T-helper 1 cell treated with Interleukin-12 subunit alpha and Interleukin-12 subunit beta and Interleukin-4 antibody, amounts not matched to agents 30 μg/mL and 1 μg/mL, for 36 hours (primary cell): ENCODE results near the gene HOXB4.

ENCODE experiments used
- H3K27ac Mint-ChIP-seq: one replicate; pipeline ENCODE4 v1.8.0; 2021; ENCODE audit warnings: mild to moderate bottlenecking, mixed read lengths
- H3K27me3 Mint-ChIP-seq: one replicate; pipeline ENCODE4 v1.8.0; 2021; ENCODE audit warnings: low read depth, mixed read lengths
- H3K36me3 Mint-ChIP-seq: one replicate; pipeline ENCODE4 v1.8.0; 2021; ENCODE audit warnings: low read depth, mixed read lengths
- H3K4me1 Mint-ChIP-seq: one replicate; pipeline ENCODE4 v1.8.0; 2021; ENCODE audit warnings: low read depth, mixed read lengths
- H3K4me3 Mint-ChIP-seq: one replicate; pipeline ENCODE4 v1.8.0; 2021; ENCODE audit warnings: mild to moderate bottlenecking, moderate library complexity, mixed read lengths
- H3K9me3 Mint-ChIP-seq: one replicate; pipeline ENCODE4 v1.8.0; 2021; ENCODE audit warnings: mixed read lengths

HOXB4 gene

DNA sequence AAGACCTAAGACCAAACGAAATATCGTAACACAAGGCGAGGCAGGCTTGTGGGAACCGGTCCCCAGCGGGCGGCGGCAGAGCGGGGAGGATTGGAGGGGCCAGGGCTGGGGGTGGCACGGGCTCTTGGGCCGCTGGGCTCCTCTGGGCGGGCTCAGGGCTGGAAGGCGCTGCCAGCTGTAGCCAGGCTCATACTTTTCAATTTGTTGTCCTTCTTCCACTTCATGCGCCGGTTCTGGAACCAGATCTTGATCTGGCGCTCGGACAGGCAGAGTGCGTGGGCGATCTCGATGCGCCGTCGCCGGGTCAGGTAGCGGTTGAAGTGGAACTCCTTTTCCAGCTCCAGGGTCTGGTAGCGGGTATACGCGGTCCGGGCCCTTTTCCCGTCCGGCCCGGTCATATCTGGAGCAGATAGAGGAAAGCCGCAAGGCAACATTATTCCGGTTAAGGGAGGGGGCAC is 13.9 kb upstream of the HOXB4 start:
- Mint-ChIP-seq H3K36me3 (peaks cover 6% of the 10 kb centered on the region), H3K4me3 (no peak overlapping the region), H3K4me1 (peaks cover 45% of the 10 kb centered on the region), H3K9me3 (no peaks in the 10 kb centered on the region), H3K27ac (no peak overlapping the region), H3K27me3 (peaks cover 89% of the 10 kb centered on the region)

DNA sequence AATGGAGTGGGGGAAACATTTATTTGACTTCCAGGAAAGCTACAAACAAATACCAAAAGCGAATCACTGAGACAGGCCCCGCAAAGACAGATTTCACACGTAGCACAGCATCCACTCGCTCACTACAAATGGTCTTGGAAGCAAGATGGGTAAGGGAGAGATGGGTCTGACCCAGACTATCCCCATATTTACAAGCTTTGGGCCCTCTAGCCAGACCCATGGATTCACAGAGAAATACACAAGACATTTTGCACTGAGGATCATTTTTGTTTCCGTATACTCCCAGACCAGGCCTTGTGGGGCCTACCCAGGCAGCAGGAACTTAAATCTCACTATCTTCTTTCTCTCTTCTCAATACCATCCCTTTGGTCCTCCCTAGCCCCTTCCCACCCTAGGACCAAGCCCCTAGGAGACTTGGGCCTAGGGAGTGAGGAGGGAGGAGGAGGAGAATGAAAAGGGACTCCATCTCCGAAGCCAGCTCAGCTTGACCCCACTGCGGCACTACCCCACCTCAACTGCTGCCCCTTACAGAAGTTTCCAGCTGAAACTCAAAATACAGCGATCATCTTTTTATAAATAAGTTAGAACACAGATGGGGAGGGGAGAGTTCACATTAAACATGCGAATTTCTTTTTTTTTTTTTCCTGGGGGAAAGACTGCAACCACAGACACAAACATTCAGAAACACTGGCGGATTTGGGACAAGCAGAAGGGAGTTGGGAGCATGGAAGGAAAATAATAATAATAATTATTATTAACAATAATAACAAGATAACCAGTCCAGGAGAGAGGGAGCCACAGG is 13.3 kb upstream of the HOXB4 start:
- no peaks in the 10 kb centered on the region for H3K9me3 Mint-ChIP-seq
- peak overlapping the region; percentile 33 for H3K4me3 Mint-ChIP-seq
- no peak overlapping the region for H3K27ac Mint-ChIP-seq
- peaks cover 6% of the 10 kb centered on the region for H3K36me3 Mint-ChIP-seq
- peaks cover 87% of the 10 kb centered on the region for H3K27me3 Mint-ChIP-seq
- peaks cover 44% of the 10 kb centered on the region for H3K4me1 Mint-ChIP-seq

- Mint-ChIP-seq H3K4me1 (peaks cover 48% of the 10 kb centered on the region), H3K36me3 (peaks cover 6% of the 10 kb centered on the region), H3K4me3 (no peak overlapping the region), H3K27me3 (peaks cover 87% of the 10 kb centered on the region), H3K9me3 (no peaks in the 10 kb centered on the region), H3K27ac (no peak overlapping the region)
Observed at GRCh38 chr17:48590607-48591161, 12.5 kb upstream of the HOXB4 start.

DNA sequence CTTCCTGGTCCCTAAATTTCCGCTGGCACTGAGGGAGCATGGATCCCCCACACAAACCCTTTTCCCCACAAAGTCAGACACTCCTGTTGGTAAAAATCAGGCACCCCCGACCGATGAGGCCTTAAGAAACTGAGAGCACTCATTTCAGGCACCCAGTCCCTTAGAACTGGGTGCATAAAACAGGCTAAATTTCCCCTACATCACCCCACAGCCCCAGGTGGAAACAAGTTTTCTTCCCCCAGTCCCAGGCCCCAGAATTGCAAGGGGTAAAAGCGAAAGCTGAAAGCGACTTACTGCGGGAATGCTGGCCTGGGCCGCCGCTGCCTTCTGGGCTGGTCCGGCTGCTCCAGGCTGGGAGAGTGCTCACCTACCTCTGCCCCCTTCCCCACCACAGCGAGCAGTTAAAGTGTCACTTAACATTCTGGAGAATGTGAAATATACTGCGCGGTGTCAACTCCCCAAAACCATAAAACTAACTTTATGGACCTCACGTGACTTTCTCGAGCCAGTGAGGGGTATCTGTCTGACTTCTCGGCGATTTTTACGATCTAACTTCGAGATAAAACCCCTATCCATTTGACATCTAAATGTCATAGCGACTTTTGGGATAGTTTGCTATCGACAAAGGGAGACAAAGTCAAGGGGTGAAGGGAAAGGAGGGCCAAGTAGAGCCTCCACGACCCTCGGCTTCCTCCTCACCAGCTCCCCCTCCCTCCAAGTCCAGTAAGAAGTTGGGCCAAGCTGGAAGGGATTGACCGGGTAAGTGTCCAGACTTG is 11.9 kb upstream of the HOXB4 start, which contains the start of gene HOXB3:
Gene HOXB3 (minus strand): TSS at position 411 of the 776 bp plus-strand sequence. CDS start 37,767 bp downstream, outside the sequence.
- peaks cover 53% of the 10 kb centered on the region for H3K4me1 Mint-ChIP-seq

DNA sequence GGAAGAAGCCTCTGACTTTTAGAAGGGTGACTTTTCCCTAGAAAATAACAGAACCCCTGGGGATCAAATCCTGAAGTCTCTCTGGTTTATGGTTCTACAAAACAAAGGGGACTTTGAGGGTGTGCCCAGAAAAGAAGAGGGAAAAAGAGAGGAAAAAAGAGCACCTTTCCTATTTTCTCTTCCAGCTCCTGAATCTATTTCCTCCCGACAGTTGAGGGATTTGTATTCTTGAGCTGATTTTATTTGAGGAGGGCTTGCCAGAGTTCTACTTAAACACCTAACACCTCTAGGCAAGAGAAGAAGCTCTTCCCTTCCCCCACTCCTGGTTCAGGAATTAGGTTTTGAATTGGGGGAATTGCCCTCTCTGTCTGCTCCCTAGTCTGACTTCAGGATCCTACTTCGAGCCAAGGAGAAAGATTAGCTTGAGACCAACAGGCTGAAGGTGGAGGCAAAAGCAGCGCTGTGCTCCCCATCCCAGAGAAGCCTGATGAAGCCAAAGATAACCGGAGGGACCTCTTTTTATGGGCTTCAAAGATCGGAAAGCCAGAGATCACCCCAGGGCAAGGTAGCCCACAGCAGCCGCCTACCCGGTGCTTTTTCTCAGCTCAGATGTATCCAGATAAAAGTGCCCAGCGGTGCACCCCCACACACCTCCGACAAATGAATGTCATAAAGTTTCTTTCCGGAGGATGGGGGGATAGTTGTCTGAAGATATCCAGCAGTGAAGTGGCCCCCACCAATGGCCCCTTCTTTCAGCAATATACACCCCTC is 11.1 kb upstream of the HOXB4 start:
- H3K27ac Mint-ChIP-seq, result no peak overlapping the region
- H3K36me3 Mint-ChIP-seq, result peaks cover 6% of the 10 kb centered on the region
- peaks cover 56% of the 10 kb centered on the region for H3K4me1 Mint-ChIP-seq
- H3K4me3 Mint-ChIP-seq, result no peak overlapping the region
- no peaks in the 10 kb centered on the region for H3K9me3 Mint-ChIP-seq
- H3K27me3 Mint-ChIP-seq, result peaks cover 84% of the 10 kb centered on the region

More for the DNA sequence above, 11.9 kb upstream of the HOXB4 start, which contains the start of gene HOXB3:
- H3K27me3 Mint-ChIP-seq, result peaks cover 86% of the 10 kb centered on the region
- H3K36me3 Mint-ChIP-seq, result peaks cover 6% of the 10 kb centered on the region
- H3K9me3 Mint-ChIP-seq, result no peaks in the 10 kb centered on the region
- no peak within 1 kb of the TSS for H3K27ac Mint-ChIP-seq
- no peak within 1 kb of the TSS for H3K4me3 Mint-ChIP-seq

GRCh38 chr17:48588528-48588927 is 10.4 kb upstream of the HOXB4 start:
- peaks cover 6% of the 10 kb centered on the region for H3K36me3 Mint-ChIP-seq
- no peaks in the 10 kb centered on the region for H3K9me3 Mint-ChIP-seq
- H3K4me1 Mint-ChIP-seq, result peaks cover 51% of the 10 kb centered on the region
- peak overlapping the region; percentile 11 for H3K27ac Mint-ChIP-seq
- no peak overlapping the region for H3K4me3 Mint-ChIP-seq
- H3K27me3 Mint-ChIP-seq, result peaks cover 83% of the 10 kb centered on the region

DNA sequence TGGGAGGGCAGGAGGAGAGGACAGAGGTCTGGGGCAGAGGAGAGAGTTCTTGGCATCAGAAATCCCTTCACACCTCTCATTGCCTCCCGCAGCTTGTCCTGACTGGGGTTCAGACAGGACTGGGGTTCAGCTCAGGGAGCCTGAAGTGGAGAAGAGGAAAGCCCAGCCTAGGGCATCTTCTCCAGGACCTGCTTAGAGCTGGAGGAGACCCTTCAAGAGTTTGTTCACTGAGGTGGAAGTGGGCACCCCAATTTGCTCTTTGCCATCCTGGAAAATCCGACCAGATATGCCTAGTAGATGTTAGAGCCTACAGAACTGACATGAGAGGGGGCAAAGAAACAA is 9.9 kb upstream of the HOXB4 start:
- H3K4me3 Mint-ChIP-seq, result no peak overlapping the region

GRCh38 chr17:48587276-48588073 is 9.3 kb upstream of the HOXB4 start:
- Mint-ChIP-seq H3K4me1 (peaks cover 49% of the 10 kb centered on the region), H3K9me3 (no peaks in the 10 kb centered on the region), H3K27ac (peak overlapping the region; percentile 21), H3K36me3 (peaks cover 7% of the 10 kb centered on the region), H3K4me3 (peak overlapping the region; percentile 29), H3K27me3 (peaks cover 82% of the 10 kb centered on the region)

More for the DNA sequence above, 9.9 kb upstream of the HOXB4 start:
- H3K27me3 Mint-ChIP-seq, result peaks cover 82% of the 10 kb centered on the region
- H3K36me3 Mint-ChIP-seq, result peaks cover 7% of the 10 kb centered on the region
- peaks cover 49% of the 10 kb centered on the region for H3K4me1 Mint-ChIP-seq
- H3K9me3 Mint-ChIP-seq, result no peaks in the 10 kb centered on the region
- H3K27ac Mint-ChIP-seq, result peak overlapping the region; percentile 21

DNA sequence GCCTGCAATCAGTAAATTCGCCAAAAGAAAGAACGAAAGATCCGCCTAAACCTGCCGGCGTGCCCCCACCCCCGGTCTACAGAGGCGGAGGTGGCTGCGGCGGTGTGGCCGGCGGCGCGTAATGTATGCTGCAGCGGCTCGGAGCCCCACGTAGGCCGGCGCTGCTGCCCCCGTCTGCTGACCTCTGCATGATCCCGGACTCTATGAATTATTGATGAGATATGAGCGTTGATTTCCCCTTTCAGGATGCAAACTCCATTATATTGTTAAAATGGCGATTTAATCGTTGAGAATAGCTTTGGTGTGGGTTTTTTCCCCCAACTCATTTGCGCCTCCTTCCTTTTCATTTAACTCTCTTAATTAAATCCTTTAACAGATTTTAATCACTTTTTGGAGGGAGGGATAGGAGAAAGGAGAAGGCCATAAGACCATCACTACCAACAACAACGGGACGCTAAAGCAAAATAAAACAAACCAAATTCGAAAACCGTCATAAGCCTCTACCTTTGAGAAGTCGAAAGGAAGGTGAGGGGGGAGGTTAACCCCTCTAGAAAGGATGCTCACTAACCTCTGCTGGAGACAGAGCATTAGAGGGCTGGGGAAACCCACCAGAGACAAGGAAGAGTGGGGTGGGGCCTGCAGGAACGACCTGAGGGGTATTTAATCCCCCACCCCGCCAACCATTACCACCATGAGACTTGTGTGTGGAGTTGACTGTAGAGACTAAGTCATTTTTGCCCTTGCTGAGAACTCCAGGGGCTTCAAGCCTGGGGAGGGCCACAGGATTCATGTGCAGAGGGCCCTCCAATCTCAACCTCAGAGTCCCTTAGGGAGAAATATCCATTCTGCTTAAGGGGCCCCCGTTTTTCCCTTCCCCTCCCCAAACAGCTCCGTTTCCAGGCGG is 8.5 kb upstream of the HOXB4 start:
- Mint-ChIP-seq H3K36me3 (peaks cover 7% of the 10 kb centered on the region), H3K27ac (peak overlapping the region; percentile 12), H3K27me3 (peaks cover 82% of the 10 kb centered on the region), H3K9me3 (no peaks in the 10 kb centered on the region), H3K4me3 (peak overlapping the region; percentile 93), H3K4me1 (peaks cover 53% of the 10 kb centered on the region)

- Mint-ChIP-seq H3K4me1 (peaks cover 63% of the 10 kb centered on the region), H3K4me3 (peak overlapping the region; percentile 93), H3K9me3 (no peaks in the 10 kb centered on the region), H3K27me3 (peaks cover 83% of the 10 kb centered on the region), H3K27ac (no peak overlapping the region), H3K36me3 (peaks cover 7% of the 10 kb centered on the region)
Observed at GRCh38 chr17:48584223-48584741, 6.1 kb upstream of the HOXB4 start.

GRCh38 chr17:48583708-48584222 is 5.6 kb upstream of the HOXB4 start:
- Mint-ChIP-seq H3K27ac (no peak overlapping the region), H3K4me1 (peaks cover 66% of the 10 kb centered on the region), H3K9me3 (no peaks in the 10 kb centered on the region), H3K36me3 (peaks cover 8% of the 10 kb centered on the region), H3K4me3 (peak overlapping the region; percentile 93), H3K27me3 (peaks cover 83% of the 10 kb centered on the region)

DNA sequence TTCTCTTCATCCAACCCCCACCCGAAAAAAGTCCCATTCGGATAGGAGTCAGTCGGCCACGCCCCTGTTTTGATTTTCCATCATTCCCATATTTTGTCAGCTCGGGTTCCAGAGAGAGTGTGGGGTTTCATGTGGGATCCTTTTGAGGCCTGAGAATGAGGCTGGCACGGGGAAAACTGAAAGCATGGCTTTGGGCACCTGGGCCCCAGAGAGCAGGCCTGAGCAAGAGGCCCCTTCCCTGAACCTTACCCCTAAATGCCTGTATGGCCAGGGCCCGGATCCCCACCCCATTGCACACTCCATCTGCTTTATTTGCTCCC is 4.6 kb upstream of the HOXB4 start:
- H3K4me3 Mint-ChIP-seq, result peak overlapping the region; percentile 70
- H3K27me3 Mint-ChIP-seq, result peaks cover 77% of the 10 kb centered on the region
- H3K9me3 Mint-ChIP-seq, result no peaks in the 10 kb centered on the region
- no peak overlapping the region for H3K27ac Mint-ChIP-seq
- peaks cover 64% of the 10 kb centered on the region for H3K4me1 Mint-ChIP-seq
- H3K36me3 Mint-ChIP-seq, result peaks cover 8% of the 10 kb centered on the region
